Measurements from ENCODE around the gene LAMA5. TPM values are rescaled to one million over a fixed set of nuclear protein-coding genes. Genes with fewer than 3 reads are reported as not detected.

LAMA5 gene
- total RNA-seq, 2 experiments from 2014 or later, result 0.99 to 1.9 TPM

DNA sequence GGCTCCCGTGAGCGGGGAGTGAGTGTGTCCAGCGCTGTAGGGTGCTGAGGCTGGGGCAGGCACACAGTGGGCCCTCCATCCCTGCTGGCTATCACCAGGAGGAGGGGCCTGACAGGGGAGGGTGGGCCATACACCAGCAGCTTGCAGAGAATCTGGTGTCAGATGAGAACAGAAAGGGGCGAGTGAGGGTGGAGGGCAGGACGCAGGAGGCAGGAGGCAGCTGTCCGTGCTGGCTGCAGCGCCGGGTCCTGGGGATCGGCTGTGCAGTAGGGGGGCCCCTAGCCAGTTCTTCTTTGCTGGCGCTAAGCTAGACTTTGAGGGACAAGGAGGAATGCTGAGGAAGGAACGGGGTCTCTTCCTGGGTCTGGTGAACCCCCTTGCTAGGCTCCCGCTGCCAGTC is 41.5 kb upstream of the LAMA5 start:
- no peaks in the 10 kb centered on the region for H3K9me3 Mint-ChIP-seq (ENCODE audit: low read depth)
- H3K36me3 Mint-ChIP-seq, result no peaks in the 10 kb centered on the region
- H3K4me1 Mint-ChIP-seq, result peaks cover 26% of the 10 kb centered on the region
- peaks cover 4% of the 10 kb centered on the region for H3K27me3 Mint-ChIP-seq
- CTCF ChIA-PET, result interaction anchor here (1.1 to 2.7 kb wide), 4 partner anchors 9 to 209 kb away, joined by 3 to 24 read pairs (median 3); no protein-coding TSS in a partner anchor
- no peak overlapping the region for H3K4me3 Mint-ChIP-seq
- no peak overlapping the region for H3K27ac Mint-ChIP-seq
- ATAC-seq (no peak), DNase-seq (no peak)

- CTCF ChIA-PET, result interaction anchor here (1.1 to 2.7 kb wide), 3 partner anchors 8 to 209 kb away, joined by 3 to 24 read pairs (median 3); no protein-coding TSS in a partner anchor
- no peaks in the 10 kb centered on the region for H3K36me3 Mint-ChIP-seq
- peaks cover 27% of the 10 kb centered on the region for H3K4me1 Mint-ChIP-seq
- H3K27ac Mint-ChIP-seq, result peak overlapping the region; percentile 90
- H3K27me3 Mint-ChIP-seq, result peaks cover 4% of the 10 kb centered on the region
- DNase-seq (no peak), ATAC-seq (no peak)
- peak overlapping the region; percentile 79 for H3K4me3 Mint-ChIP-seq
- H3K9me3 Mint-ChIP-seq (ENCODE audit: low read depth), result no peaks in the 10 kb centered on the region
These were observed 40.9 kb upstream of the LAMA5 start for GRCh38 chr20:62408055-62408454.

- H3K27me3 Mint-ChIP-seq, result peaks cover 4% of the 10 kb centered on the region
- ATAC-seq (peak; percentile 93), DNase-seq (peak; percentile 95)
- H3K36me3 Mint-ChIP-seq, result no peaks in the 10 kb centered on the region
- H3K4me1 Mint-ChIP-seq, result peaks cover 27% of the 10 kb centered on the region
- no peaks in the 10 kb centered on the region for H3K9me3 Mint-ChIP-seq (ENCODE audit: low read depth)
- peak within 1 kb of the TSS; percentile 90 for H3K27ac Mint-ChIP-seq
- CTCF ChIA-PET, result no interaction called here
- peak within 1 kb of the TSS; percentile 79 for H3K4me3 Mint-ChIP-seq
These were observed 40.3 kb upstream of the LAMA5 start, which contains the start of gene CABLES2 for GRCh38 chr20:62407221-62407992. Gene CABLES2 (minus strand): TSS chr20:62407285. CDS start chr20:62407276, 9 bp downstream.

DNA sequence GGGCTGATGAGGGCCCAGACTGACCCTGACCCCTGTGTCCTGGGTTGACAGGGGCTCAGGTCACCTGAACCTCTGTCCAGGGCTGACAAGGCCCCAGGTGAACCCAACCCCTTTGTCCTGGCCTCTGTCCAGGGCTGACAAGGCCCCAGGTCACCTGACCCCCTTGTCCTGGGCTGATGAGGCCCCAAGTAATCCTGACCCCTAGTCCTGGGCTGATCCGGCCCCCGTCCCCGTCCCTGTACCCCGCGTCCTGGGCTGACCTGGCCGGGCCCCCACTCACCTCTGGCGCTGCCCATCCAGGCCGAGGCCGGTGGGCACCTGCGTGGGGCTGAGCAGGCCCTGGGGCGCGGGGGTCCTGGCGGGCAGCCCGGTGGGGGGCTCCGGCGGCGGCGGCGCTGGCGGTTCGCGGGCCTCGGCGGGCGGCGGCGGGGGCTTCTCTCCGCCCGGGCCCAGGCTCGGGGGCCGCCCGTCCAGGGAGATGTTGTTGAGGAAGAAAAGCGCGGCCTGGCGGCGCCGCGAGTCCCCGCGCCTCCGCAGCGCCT is 39.6 kb upstream of the LAMA5 start:
- ATAC-seq (peak; percentile 2), DNase-seq (no peak)
- peaks cover 27% of the 10 kb centered on the region for H3K4me1 Mint-ChIP-seq
- peaks cover 4% of the 10 kb centered on the region for H3K27me3 Mint-ChIP-seq
- H3K4me3 Mint-ChIP-seq, result peak overlapping the region; percentile 71
- H3K36me3 Mint-ChIP-seq, result peaks cover 1% of the 10 kb centered on the region
- peak overlapping the region; percentile 40 for H3K27ac Mint-ChIP-seq
- H3K9me3 Mint-ChIP-seq (ENCODE audit: low read depth), result no peaks in the 10 kb centered on the region
- CTCF ChIA-PET, result no interaction called here

- peaks cover 4% of the 10 kb centered on the region for H3K27me3 Mint-ChIP-seq
These were observed 38.9 kb upstream of the LAMA5 start for GRCh38 chr20:62405981-62406513.

GRCh38 chr20:62405108-62405980 is 38.2 kb upstream of the LAMA5 start:
- Mint-ChIP-seq H3K36me3 (peaks cover 4% of the 10 kb centered on the region), H3K27ac (peak overlapping the region; percentile 63), H3K4me1 (peaks cover 27% of the 10 kb centered on the region), H3K27me3 (peaks cover 4% of the 10 kb centered on the region), H3K4me3 (peak overlapping the region; percentile 71), H3K9me3 (ENCODE audit: low read depth) (no peaks in the 10 kb centered on the region)
- ATAC-seq, result no peak
- no peak for DNase-seq
- CTCF ChIA-PET, result interaction anchor here (1.0 kb wide), 1 partner anchor 22 kb away, joined by 3 read pairs; no protein-coding TSS in a partner anchor

More at GRCh38 chr20:62405981-62406513, 38.9 kb upstream of the LAMA5 start:
- ATAC-seq (no peak), DNase-seq (no peak)
- H3K4me3 Mint-ChIP-seq, result peak overlapping the region; percentile 71
- peaks cover 27% of the 10 kb centered on the region for H3K4me1 Mint-ChIP-seq
- CTCF ChIA-PET, result interaction anchor here (1.0 kb wide), 1 partner anchor 23 kb away, joined by 3 read pairs; no protein-coding TSS in a partner anchor
- peaks cover 1% of the 10 kb centered on the region for H3K36me3 Mint-ChIP-seq
- H3K27ac Mint-ChIP-seq, result peak overlapping the region; percentile 63
- H3K9me3 Mint-ChIP-seq (ENCODE audit: low read depth), result no peaks in the 10 kb centered on the region

- H3K9me3 Mint-ChIP-seq (ENCODE audit: low read depth), result no peaks in the 10 kb centered on the region
- DNase-seq (no peak), ATAC-seq (no peak)
- H3K4me1 Mint-ChIP-seq, result peaks cover 22% of the 10 kb centered on the region
- no peak overlapping the region for H3K4me3 Mint-ChIP-seq
- H3K27me3 Mint-ChIP-seq, result peaks cover 4% of the 10 kb centered on the region
- CTCF ChIA-PET, result no interaction called here
- H3K27ac Mint-ChIP-seq, result no peak overlapping the region
- H3K36me3 Mint-ChIP-seq, result peaks cover 5% of the 10 kb centered on the region
These were observed 37.6 kb upstream of the LAMA5 start for GRCh38 chr20:62404761-62405107.

DNA sequence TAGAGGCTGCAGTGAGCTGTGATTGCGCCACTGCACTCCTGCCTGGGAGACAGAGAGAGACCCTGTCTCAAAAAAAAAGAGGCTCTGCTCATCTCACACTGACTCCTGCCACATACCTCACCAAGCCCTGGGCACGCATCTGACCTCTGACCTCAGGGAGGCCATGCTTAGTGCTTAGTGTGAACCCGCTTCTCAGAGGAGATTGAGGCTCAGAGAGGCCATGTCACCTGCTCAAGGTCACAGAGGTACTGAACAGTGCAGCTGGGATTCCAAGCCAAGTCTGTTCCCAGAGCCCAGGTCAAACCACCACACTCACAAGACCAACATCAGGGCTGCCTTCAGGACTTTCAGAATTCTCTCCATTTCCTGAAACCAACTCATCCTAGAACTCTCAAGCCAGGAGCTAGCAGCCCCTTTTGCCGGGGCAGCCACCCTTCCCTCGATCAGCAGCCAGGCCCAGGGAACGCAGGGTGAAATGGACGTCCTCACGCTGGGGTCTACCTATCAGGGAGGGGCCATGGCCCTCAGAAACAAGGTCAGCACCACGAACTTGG is 37.1 kb upstream of the LAMA5 start:
- ATAC-seq, result no peak
- Mint-ChIP-seq H3K36me3 (peaks cover 6% of the 10 kb centered on the region), H3K4me3 (no peak overlapping the region), H3K9me3 (ENCODE audit: low read depth) (no peaks in the 10 kb centered on the region), H3K4me1 (peaks cover 22% of the 10 kb centered on the region), H3K27me3 (no peaks in the 10 kb centered on the region), H3K27ac (no peak overlapping the region)
- no peak for DNase-seq
- CTCF ChIA-PET, result no interaction called here

DNA sequence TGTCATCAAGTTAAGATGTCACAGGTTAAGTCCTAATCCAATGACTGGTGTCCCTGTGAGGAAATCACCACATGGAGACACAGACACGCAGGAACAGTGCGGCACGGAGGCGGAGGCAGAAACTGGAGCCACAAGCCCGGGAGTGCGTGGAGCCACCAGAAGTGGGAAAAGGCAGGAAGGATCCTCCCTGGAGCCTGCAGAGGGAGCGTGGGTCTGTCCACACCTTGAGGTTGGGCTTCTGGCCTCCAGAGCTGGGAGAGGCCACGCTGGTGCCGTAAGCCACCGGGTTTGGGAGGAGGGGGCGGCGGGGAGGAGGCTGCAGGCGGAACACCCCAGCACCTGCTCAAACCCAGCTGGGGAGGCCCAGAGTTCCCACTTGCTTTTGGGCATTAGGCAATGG is 36.2 kb upstream of the LAMA5 start:
- peaks cover 6% of the 10 kb centered on the region for H3K36me3 Mint-ChIP-seq
- H3K4me3 Mint-ChIP-seq, result no peak overlapping the region
- DNase-seq, result no peak
- ATAC-seq, result no peak
- H3K4me1 Mint-ChIP-seq, result peaks cover 22% of the 10 kb centered on the region
- no peak overlapping the region for H3K27ac Mint-ChIP-seq
- CTCF ChIA-PET, result no interaction called here
- H3K27me3 Mint-ChIP-seq, result no peaks in the 10 kb centered on the region
- H3K9me3 Mint-ChIP-seq (ENCODE audit: low read depth), result no peaks in the 10 kb centered on the region

DNA sequence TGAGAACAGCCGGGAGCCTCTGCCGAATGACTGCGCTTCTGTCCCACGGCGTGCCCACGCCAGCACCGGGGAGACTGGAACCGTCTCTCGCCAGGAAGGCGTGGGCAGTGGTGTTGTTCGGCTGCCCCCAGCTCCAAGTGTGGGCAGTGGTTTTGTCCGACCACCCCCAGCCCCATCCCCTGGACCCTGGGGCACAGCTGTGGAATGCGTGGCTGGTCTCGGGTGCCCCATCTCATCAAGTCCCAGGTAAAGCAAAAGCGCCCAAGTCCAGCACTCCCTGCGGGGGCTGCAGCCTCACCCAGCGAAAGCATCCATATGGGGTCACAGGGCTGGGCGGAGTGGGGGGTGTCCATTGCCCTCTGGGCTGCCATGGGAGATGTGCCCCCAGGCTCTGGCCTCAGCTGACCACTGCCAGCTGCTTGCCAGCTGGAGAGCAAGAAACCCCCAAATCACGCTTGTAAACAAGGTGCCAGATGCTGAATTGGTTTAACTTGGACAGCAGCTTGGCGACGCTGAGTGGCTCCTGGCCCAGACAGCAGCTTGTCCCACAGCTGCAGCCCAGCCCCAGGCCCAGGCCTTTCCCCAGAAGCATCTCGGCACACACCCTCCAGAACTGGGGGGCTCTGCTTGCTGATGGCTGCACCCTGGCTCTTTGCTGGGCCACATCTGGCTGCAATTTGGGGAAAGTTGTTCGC is 35.5 kb upstream of the LAMA5 start:
- Mint-ChIP-seq H3K27ac (no peak overlapping the region), H3K4me3 (no peak overlapping the region), H3K36me3 (peaks cover 12% of the 10 kb centered on the region), H3K27me3 (no peaks in the 10 kb centered on the region), H3K9me3 (ENCODE audit: low read depth) (peaks cover 6% of the 10 kb centered on the region), H3K4me1 (peaks cover 18% of the 10 kb centered on the region)
- ATAC-seq (no peak), DNase-seq (no peak)
- CTCF ChIA-PET, result interaction anchor here (1.4 kb wide), 1 partner anchor 102 kb away, joined by 4 read pairs; no protein-coding TSS in a partner anchor

DNA sequence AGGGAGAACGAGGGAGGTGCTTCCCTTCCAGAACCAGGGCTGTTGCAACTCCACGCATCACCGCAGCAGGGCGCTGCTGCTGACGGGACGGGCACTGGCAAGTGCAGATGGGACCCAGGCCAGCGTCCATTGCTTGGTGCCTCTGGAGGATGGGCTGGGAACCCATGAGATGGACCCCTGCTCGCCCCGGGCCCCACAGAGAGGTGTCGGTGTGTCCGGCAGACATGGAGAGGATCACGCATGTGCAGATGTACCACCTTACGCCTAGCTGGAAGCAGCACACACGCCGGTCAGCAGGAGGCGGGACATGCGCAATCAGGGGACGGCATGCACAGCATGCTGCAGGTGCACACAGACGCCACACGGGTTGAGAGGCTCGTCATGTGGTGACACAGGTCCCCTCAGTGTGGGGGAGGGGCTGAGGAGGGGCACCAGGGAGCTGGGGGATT is 34.2 kb upstream of the LAMA5 start:
- H3K4me1 Mint-ChIP-seq, result peaks cover 15% of the 10 kb centered on the region

DNA sequence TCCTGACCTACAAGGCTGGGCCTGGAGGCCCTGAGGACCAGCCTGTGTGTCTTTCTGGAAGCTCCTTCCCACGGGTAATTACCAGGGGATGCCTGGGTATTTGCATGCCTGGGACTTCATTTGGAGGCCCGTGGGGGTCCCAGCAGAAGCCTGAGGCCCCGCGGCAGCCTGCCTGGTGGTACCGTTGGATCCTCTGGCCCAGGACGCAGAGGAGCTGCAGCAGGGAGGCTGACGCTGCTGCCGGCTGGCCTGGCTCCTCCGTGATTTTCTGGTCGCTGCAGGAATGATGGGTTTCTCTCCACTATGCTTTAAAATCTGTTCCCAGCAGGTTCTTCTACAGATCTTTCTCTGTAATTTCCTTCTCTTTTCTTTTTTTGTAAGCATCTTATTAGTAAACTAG is 33.4 kb upstream of the LAMA5 start:
- peaks cover 8% of the 10 kb centered on the region for H3K4me1 Mint-ChIP-seq
- no peak for ATAC-seq
- no peak overlapping the region for H3K27ac Mint-ChIP-seq
- no peak for DNase-seq
- H3K9me3 Mint-ChIP-seq (ENCODE audit: low read depth), result peaks cover 7% of the 10 kb centered on the region
- no peaks in the 10 kb centered on the region for H3K27me3 Mint-ChIP-seq
- CTCF ChIA-PET, result interaction anchor here (1.6 kb wide), 1 partner anchor 8 kb away, joined by 3 read pairs; no protein-coding TSS in a partner anchor
- H3K4me3 Mint-ChIP-seq, result no peak overlapping the region
- peaks cover 13% of the 10 kb centered on the region for H3K36me3 Mint-ChIP-seq

More for the DNA sequence above, 34.2 kb upstream of the LAMA5 start:
- CTCF ChIA-PET, result interaction anchor here (1.4 kb wide), 1 partner anchor 100 kb away, joined by 4 read pairs; no protein-coding TSS in a partner anchor
- H3K4me3 Mint-ChIP-seq, result no peak overlapping the region
- DNase-seq, result no peak
- no peaks in the 10 kb centered on the region for H3K27me3 Mint-ChIP-seq
- H3K9me3 Mint-ChIP-seq (ENCODE audit: low read depth), result peaks cover 7% of the 10 kb centered on the region
- peaks cover 13% of the 10 kb centered on the region for H3K36me3 Mint-ChIP-seq
- ATAC-seq, result no peak
- H3K27ac Mint-ChIP-seq, result no peak overlapping the region

All from activated CD8-positive, alpha-beta memory T cell treated with anti-CD3 and anti-CD28 coated beads, Interleukin-2, amount 10 ng/mL, durations not matched to agents 7 days and 5 days (primary cell).